ENCODE measurements around the gene EEF1G.
"Not testable (repeated sequence)": the region's sequence is repeated elsewhere in the genome, so short reads cannot be mapped to it uniquely, and the experiment has no call there.

Gene EEF1G

GRCh38 chr11:62602141-62603071 lies 28.7 kb upstream of the EEF1G start:
- peak; percentile 56 to 71 for DNase-seq

GRCh38 chr11:62601372-62602140 lies 27.9 kb upstream of the EEF1G start, which contains the start of gene MTA2:
Gene MTA2, minus strand, starts transcription at chr11:62601865. Its CDS starts 415 bp downstream, at chr11:62601450.
- peak; percentile 97 to 99 for DNase-seq

- no peak for DNase-seq
These were observed 27.4 kb upstream of the EEF1G start for GRCh38 chr11:62601122-62601371.

- no peak for DNase-seq
These were observed 26.9 kb upstream of the EEF1G start for GRCh38 chr11:62600367-62601121.

GRCh38 chr11:62599901-62600300 lies 26.2 kb upstream of the EEF1G start:
- DNase-seq: no peak

- peak; percentile 84 to 91 for DNase-seq
These were observed 25.5 kb upstream of the EEF1G start for GRCh38 chr11:62599069-62599696.

- no peak for DNase-seq
These were observed 21.4 kb upstream of the EEF1G start for GRCh38 chr11:62595124-62595523.

- peak; percentile 29 to 45 for DNase-seq
These were observed 19.8 kb upstream of the EEF1G start for GRCh38 chr11:62593434-62594044.

GRCh38 chr11:62592989-62593421 lies 19.3 kb upstream of the EEF1G start:
- no peak for DNase-seq

GRCh38 chr11:62592146-62592815 lies 18.6 kb upstream of the EEF1G start:
- no peak for DNase-seq

- DNase-seq: peak; percentile 98 to 100
These were observed 17.9 kb upstream of the EEF1G start, which contains the start of gene TUT1 for GRCh38 chr11:62591448-62592145. Gene TUT1, minus strand, starts transcription at chr11:62591523. Its CDS starts 38 bp downstream, at chr11:62591485.

- DNase-seq: no peak
These were observed 15.4 kb upstream of the EEF1G start for GRCh38 chr11:62588966-62589637.

- DNase-seq: not testable (repeated sequence)
These were observed 11.7 kb upstream of the EEF1G start for GRCh38 chr11:62585356-62585755.

- DNase-seq: not testable (repeated sequence)
These were observed 8.0 kb upstream of the EEF1G start for GRCh38 chr11:62581735-62582134.

GRCh38 chr11:62580959-62581715 lies 7.4 kb upstream of the EEF1G start:
- no peak for DNase-seq

GRCh38 chr11:62579252-62579651 lies 5.6 kb upstream of the EEF1G start:
- DNase-seq: no peak

- DNase-seq: no peak
These were observed 4.8 kb upstream of the EEF1G start for GRCh38 chr11:62578541-62578940.

GRCh38 chr11:62577046-62577714 lies 3.5 kb upstream of the EEF1G start:
- no peak for DNase-seq

- DNase-seq: no peak
These were observed 2.1 kb upstream of the EEF1G start for GRCh38 chr11:62575837-62576236.

Measured in NCI-H2081 (cell line).